D721Med (cell line): Measurements from ENCODE around the gene SERINC3.

ENCODE experiments used
- DNase-seq: peaks from one replicate; pipeline ENCODE4 v3.0.0; 2011; ENCODE audit warnings: low spot score; ENCODE audit not compliant: insufficient read length
- FAIRE-seq: peaks from 2 replicates; lab custom pipeline; 2011; peaks lifted over from hg19 to GRCh38; lab: Jason Lieb, UNC
- TF ChIP-seq, protein P1 (sequence below): IDR thresholded peaks from 2 replicates; pipeline ENCODE4 v1.5.1; 2012; ENCODE audit warnings: mild to moderate bottlenecking, control low read depth; ENCODE audit not compliant: insufficient read depth; ENCODE audit errors: missing control alignments

The SERINC3 gene

DNA sequence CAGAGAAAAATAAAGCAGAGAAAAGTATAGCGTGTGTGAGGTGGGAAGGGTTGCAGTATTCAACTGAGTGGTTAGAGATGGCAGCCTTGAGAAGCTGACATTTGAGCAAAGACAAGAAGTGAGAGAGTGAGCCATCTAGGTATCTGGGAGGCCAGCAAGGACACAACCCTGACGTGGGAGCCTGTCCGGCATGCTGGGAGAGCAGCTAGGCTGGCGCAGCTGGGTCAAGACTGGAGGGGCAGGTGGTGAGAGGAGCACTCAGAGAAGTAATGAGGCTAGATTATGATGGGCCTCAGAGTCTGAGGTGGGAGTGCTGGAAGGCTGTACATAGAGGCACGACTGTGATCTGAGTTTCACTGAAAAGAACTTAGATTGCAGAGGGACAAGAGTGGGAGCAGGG, 33.3 kb downstream of the SERINC3 start:
- TF ChIP-seq, protein P1, sequence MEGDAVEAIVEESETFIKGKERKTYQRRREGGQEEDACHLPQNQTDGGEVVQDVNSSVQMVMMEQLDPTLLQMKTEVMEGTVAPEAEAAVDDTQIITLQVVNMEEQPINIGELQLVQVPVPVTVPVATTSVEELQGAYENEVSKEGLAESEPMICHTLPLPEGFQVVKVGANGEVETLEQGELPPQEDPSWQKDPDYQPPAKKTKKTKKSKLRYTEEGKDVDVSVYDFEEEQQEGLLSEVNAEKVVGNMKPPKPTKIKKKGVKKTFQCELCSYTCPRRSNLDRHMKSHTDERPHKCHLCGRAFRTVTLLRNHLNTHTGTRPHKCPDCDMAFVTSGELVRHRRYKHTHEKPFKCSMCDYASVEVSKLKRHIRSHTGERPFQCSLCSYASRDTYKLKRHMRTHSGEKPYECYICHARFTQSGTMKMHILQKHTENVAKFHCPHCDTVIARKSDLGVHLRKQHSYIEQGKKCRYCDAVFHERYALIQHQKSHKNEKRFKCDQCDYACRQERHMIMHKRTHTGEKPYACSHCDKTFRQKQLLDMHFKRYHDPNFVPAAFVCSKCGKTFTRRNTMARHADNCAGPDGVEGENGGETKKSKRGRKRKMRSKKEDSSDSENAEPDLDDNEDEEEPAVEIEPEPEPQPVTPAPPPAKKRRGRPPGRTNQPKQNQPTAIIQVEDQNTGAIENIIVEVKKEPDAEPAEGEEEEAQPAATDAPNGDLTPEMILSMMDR: no peak
- DNase-seq: no peak
- FAIRE-seq: no peak

DNA sequence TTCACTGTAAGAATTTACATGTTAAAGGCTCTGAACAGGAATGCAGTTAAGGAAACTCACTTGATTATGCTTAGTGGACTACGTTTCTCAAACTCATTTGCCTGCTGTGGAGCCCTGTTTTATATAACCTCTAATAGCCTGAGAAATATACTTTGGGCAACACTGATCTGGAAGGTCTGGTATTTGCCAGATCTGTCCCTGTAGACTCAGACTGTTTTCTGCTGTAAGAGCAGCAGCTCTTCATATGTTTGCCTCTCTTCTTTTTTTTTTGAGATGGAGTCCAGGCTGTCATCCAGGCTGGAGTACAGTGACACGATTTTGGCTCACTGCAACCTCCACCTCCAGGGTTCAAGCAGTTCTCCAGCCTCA, 36.1 kb downstream of the SERINC3 start:
- no peak for DNase-seq
- TF ChIP-seq, protein P1: no peak
- no peak for FAIRE-seq

DNA sequence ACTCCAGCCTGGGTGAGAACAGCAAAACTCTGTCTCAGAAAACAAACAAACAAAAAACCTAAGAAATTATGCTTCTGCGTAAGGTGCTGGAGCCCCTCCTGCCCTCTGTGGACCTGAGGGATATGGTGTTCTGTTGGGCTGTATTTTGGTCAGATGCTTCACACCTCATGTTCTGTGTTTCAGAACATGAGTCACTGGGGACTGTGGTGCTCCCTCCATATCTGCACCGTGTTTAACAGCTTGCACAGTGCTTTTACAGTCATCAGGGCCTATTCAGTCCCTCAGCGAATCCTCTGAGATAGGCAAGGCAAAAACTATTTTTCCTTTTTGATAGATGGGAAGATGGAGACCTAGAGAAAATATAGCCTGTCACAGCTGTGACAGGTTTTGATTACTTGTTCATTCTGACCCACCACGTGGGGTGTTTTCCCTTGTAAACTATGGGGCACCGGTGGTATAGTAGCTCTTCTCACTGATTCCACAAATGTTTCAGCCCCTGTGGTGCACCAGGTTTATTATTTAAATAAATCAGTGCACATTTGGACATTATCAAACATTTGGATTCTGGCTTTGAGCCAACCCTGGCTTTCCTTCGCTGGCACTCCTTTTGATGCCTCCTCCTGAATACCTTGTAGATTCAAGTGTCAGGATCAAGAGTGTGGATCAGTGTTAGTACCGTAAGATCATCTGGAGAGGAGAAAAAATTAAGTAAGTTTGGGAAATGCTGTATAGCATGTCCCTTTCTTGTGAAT, 36.6 kb downstream of the SERINC3 start:
- TF ChIP-seq, protein P1: no peak
- no peak for DNase-seq
- no peak for FAIRE-seq

DNA sequence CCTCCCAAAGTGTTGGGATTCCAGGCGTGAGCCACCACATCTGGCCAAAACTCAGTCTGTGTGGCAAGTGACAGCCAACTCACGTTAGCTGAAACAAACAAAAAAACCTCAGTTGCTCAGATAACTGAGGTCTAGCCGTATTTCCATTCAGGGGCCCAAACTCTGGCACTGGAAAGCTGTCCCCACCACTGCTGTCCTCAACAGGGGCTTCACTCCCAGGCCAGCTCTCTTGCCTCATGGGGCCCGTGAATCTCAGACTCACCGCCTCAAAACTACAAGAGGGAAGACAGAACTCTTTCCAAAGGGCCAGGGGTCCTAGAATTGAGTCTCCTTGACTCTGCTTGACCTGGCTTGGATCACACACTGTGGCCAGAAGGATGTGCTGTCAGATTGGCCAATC, 38.8 kb downstream of the SERINC3 start:
- DNase-seq: no peak
- TF ChIP-seq, protein P1: no peak
- no peak for FAIRE-seq

DNA sequence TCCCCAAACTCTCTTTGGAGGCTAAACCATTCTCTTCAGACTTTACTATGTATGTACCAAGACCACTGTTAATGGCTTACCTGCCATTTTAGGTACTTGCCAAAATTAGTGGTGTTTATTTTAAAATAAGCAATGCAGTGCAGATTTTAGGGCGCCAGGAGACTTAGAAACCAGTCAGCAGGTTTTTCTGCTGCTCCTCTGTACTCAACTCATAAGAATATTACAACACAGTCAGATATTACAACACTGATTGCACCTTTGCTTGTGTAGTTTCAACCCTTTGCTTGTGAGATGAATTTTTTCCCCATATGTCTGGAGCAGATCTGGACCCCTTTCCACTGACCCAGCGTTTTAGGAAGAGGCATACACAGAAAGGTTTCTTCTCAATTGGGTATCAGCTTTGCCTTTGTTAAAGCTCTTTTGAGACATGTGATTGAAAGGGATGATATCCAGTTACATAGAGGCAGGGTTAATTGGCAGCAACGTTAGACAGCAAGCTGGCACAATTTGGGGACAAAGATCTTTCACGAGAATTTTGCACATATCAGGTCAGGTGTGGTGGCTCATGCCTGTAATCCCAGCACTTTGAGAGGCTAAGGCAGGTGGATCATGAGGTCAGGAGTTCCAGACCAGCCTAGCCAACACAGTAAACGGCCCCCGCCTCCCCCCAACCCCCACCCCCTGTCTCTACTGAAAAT, 40.0 kb downstream of the SERINC3 start:
- no peak for DNase-seq
- no peak for FAIRE-seq
- TF ChIP-seq, protein P1: no peak

DNA sequence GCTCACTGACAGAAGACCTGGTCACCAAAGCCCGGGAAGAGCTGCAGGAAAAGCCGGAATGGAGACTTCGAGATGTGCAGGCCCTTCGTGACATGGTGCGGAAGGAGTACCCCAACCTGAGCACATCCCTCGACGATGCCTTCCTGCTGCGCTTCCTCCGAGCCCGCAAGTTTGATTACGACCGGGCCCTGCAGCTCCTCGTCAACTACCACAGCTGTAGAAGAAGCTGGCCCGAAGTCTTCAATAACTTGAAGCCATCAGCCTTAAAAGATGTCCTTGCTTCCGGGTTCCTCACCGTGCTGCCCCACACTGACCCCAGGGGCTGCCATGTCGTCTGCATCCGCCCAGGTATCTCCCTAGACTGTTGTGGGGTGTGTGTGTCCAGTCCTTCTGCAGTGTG, 41.8 kb downstream of the SERINC3 start:
- no peak for FAIRE-seq

More for the DNA sequence above, 41.8 kb downstream of the SERINC3 start:
- no peak for DNase-seq
- TF ChIP-seq, protein P1: no peak
